Parathyroid adenoma (tissue), 2 donors: ENCODE results near the gene NPB.

ENCODE experiments used
- H2AFZ ChIP-seq: fragments of 300-600 bp; sonication (generic); one replicate; pipeline ENCODE4 v1.7.0; 2017; ENCODE audit warnings: antibody characterized with exemption, mild to moderate bottlenecking
- H3K27ac ChIP-seq: fragments of 300-600 bp; sonication (generic); one replicate; pipeline ENCODE4 v1.7.0; 2017
- H3K27me3 ChIP-seq: fragments of 300-600 bp; sonication (generic); one replicate; pipeline ENCODE4 v1.7.0; 2017; ENCODE audit warnings: low read length; ENCODE audit not compliant: control insufficient read depth, insufficient read depth
- H3K36me3 ChIP-seq: fragments of 300-600 bp; sonication (generic); one replicate; pipeline ENCODE4 v1.7.0; 2017; ENCODE audit warnings: low read length; ENCODE audit not compliant: control insufficient read depth, insufficient read depth
- H3K4me1 ChIP-seq: fragments of 300-600 bp; sonication (generic); one replicate; pipeline ENCODE4 v1.7.0; 2017; ENCODE audit warnings: control low read depth
- H3K4me2 ChIP-seq: fragments of 300-600 bp; sonication (generic); one replicate; pipeline ENCODE4 v1.7.0; 2017; ENCODE audit warnings: low read length
- H3K4me3 ChIP-seq: fragments of 300-600 bp; sonication (generic); one replicate; pipeline ENCODE4 v1.7.0; 2017; ENCODE audit warnings: low read depth, low read length
- H3K79me2 ChIP-seq: fragments of 300-600 bp; sonication (generic); one replicate; pipeline ENCODE4 v1.7.0; 2017; ENCODE audit warnings: control low read depth
- H3K9ac ChIP-seq: fragments of 300-600 bp; sonication (generic); one replicate; pipeline ENCODE4 v1.7.0; 2017; ENCODE audit warnings: mild to moderate bottlenecking
- H3K9me3 ChIP-seq: fragments of 300-600 bp; sonication (generic); one replicate; pipeline ENCODE4 v1.7.0; 2017; ENCODE audit warnings: low read length; ENCODE audit not compliant: control insufficient read depth
- CTCF ChIP-seq: fragments of 300-600 bp; sonication (generic); IDR thresholded peaks from one replicate; pipeline ENCODE4 v1.7.0; 2017; ENCODE audit warnings: antibody characterized with exemption, mild to moderate bottlenecking
- donor health status: primary hyperparathyroidism.

NPB gene

GRCh38 chr17:81902023-81902652 lies at the start of gene NPB:
NPB (plus strand) TSS chr17:81902238; CDS start chr17:81902278, 40 bp downstream.
- no peaks in the 10 kb centered on the region for H3K27me3 ChIP-seq
- H3K79me2 ChIP-seq = no peaks in the 10 kb centered on the region
- no peak for TF ChIP-seq CTCF
- no peaks in the 10 kb centered on the region for H3K9me3 ChIP-seq
- no peak within 1 kb of the TSS for H3K9ac ChIP-seq
- H3K27ac ChIP-seq = no peak within 1 kb of the TSS
- no peak within 1 kb of the TSS for H3K4me3 ChIP-seq
- H3K4me2 ChIP-seq = no peak within 1 kb of the TSS
- peak within 1 kb of the TSS; percentile 62 for H2AFZ ChIP-seq
- no peaks in the 10 kb centered on the region for H3K36me3 ChIP-seq
- no peaks in the 10 kb centered on the region for H3K4me1 ChIP-seq

- Histone ChIP-seq H3K9me3 (no peaks in the 10 kb centered on the region), H3K79me2 (peaks cover 35% of the 10 kb centered on the region), H3K36me3 (no peaks in the 10 kb centered on the region), H2AFZ (no peak overlapping the region), H3K27ac (no peak overlapping the region), H3K27me3 (no peaks in the 10 kb centered on the region), H3K4me1 (peaks cover 4% of the 10 kb centered on the region), H3K4me3 (no peak overlapping the region), H3K4me2 (no peak overlapping the region), H3K9ac (no peak overlapping the region)
- no peak for TF ChIP-seq CTCF
Measured at GRCh38 chr17:81854974-81855774, 46.9 kb upstream of the NPB start.

- no peaks in the 10 kb centered on the region for H3K27me3 ChIP-seq
- peaks cover 37% of the 10 kb centered on the region for H3K79me2 ChIP-seq
- H3K27ac ChIP-seq = no peak overlapping the region
Measured at GRCh38 chr17:81858170-81858966, 43.7 kb upstream of the NPB start.

More at GRCh38 chr17:81858170-81858966, 43.7 kb upstream of the NPB start:
- H3K9me3 ChIP-seq = no peaks in the 10 kb centered on the region
- no peak overlapping the region for H3K4me3 ChIP-seq
- H3K9ac ChIP-seq = no peak overlapping the region
- TF ChIP-seq CTCF = no peak
- H2AFZ ChIP-seq = no peak overlapping the region
- H3K4me1 ChIP-seq = peaks cover 4% of the 10 kb centered on the region
- H3K4me2 ChIP-seq = peak overlapping the region; percentile 85
- no peaks in the 10 kb centered on the region for H3K36me3 ChIP-seq
